ENCODE measurements around the gene AIRE.
A peak's percentile ranks its signal among the peaks of the same experiment; 100 is the strongest.

Gene AIRE

DNA sequence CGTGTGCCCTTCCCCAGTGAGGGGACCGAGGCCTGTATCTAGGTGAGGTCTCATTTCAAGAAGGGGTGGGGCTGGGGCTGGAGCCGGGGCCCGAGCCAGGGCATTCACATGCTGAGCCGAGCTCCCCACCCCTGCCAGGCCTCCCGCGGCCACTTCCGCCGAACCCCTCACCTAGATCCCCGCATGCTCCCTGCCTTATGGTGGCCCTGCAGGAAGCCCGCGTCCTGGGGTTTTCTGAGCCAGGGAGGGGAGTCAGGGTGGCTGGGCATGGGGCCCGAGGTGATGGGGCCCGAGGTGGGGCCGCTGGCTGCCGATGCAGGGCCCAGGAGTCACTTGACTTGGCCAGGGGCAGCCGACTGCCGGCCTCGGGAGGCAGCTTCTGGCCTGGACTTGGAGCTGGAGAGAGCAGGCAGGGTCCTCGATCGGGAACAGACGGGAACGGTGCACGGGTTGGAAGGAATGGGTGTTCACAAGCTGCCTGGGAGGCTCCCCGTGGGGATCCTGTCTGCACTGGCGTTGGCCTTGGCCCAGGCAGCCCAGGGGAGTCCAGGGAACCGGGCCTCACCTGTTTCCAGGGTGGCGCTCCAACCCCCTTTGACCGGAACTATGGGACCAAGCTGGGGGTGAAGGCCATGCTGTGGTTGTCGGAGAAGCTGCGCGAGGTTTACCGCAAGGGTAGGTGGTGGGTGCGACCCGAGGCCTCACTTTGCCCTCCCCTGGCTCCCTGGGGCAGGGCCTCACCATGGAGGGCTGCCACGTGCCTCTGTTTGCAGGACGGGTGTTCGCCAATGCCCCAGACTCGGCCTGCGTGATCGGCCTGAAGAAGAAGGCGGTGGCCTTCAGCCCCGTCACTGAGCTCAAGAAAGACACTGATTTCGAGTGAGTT, 40.0 kb downstream of the AIRE start:
- DNase-seq (ENCODE audit: low spot score): no peak

DNA sequence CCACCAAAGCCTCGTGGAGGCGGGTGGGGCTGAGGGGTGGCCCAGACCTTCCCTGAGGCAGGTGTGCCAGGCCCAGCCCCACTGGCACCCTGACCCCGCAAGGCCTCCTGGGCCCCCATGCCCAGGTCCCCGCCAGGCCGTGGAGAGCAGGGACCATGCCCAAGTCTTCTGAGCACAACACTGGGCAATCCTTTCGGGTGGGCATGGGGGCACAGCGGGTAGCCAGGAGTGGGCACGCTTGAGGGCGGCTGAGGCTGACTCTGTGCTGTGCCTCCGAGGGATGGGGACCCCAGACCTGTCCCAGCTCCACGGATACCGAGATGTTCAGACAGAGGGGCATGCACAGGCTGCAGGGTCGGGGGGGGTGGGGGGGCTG, 40.6 kb downstream of the AIRE start:
- no peak for DNase-seq (ENCODE audit: low spot score)

DNA sequence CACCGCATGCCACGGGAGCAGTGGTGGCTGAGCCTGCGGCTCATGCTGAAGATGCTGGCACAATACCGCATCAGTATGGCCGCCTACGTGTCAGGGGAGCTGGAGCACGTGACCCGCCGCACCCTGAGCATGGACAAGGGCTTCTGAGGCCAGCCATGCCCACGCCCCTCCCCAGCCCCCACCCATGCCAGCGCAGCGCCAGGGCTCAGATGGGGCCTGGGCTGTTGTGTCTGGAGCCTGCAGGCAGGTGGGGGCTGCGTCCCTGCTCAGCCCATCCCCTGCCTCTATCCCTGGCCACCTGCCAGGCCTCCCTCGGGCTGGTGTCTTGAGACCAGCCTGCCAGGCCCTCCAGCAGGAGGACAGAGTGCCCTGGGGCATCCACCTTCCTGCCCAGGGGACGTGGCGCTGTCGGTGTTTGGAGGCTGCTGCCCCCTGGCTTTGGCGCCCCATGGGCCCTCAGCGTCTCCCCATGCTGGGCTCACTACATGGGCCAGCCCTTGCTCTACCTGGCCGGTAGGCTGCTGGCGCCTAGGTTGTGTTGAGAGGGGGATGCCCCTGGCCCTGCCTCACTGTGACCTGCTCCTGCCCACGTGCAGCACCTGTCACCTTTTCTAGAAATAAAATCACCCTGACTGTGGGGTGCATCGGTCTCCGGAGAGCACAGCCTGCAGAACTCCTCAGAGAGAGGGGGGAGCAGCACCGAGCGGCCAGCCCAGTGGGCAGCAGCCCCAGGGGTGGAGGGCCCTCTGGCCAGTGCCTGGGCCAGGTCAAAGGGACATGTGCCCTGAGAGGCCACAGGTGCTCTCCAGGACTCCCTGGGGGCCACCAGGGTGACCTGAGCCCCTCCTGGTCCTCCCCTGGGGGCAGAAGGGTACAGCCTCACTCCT, 41.3 kb downstream of the AIRE start:
- DNase-seq (ENCODE audit: low spot score): no peak

DNA sequence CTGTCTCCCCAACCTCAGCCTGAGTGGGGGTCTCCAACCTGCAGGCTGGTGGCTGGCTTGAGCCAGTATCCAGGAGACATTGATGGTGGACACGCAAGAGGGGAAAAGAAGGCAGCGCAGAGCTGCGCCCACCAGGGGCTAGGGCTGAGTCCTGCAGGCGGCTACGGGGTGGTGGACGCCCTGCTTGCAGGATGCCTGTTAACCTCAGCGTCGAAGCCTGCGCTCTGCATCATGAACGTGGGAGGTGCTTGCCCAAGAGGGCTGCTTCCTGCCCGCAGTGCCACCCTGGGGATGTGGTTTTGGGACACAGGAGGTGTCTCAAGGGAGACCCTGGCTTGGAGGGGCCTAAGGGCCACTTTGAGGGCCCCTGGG, 41.9 kb downstream of the AIRE start:
- DNase-seq (ENCODE audit: low spot score): no peak

DNA sequence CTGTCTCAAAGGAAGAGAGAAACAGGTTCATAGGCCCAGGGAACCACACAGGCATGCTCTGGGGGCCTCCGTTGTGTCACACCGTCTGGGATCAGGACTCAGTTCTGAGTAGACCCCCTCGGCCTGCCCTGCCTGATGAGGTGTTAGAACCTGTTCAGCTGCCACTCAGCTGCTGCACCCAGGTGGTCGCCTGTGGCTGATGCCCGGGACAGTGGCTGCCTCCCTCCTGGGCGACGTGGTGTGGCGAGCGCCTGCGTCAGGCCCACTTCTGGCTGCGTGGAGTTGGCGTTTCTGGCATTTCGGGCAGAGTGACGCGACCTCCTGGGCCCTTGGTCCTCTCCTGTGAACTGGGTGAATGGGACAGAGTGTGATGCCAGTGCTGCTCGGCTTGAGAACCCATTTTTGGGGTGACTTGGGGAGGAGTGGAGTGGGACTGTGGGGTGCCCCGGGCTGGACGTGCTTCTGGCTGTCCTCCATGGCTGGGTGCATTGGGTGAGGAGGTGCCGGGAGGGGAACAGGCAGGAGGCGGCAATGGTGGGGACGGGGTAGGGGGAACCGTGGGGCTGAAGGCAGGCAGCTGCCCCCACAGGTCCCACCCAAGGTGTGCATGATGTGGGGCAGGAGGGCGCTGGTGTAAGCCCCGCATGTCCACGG, 42.7 kb downstream of the AIRE start:
- DNase-seq (ENCODE audit: low spot score): no peak

DNA sequence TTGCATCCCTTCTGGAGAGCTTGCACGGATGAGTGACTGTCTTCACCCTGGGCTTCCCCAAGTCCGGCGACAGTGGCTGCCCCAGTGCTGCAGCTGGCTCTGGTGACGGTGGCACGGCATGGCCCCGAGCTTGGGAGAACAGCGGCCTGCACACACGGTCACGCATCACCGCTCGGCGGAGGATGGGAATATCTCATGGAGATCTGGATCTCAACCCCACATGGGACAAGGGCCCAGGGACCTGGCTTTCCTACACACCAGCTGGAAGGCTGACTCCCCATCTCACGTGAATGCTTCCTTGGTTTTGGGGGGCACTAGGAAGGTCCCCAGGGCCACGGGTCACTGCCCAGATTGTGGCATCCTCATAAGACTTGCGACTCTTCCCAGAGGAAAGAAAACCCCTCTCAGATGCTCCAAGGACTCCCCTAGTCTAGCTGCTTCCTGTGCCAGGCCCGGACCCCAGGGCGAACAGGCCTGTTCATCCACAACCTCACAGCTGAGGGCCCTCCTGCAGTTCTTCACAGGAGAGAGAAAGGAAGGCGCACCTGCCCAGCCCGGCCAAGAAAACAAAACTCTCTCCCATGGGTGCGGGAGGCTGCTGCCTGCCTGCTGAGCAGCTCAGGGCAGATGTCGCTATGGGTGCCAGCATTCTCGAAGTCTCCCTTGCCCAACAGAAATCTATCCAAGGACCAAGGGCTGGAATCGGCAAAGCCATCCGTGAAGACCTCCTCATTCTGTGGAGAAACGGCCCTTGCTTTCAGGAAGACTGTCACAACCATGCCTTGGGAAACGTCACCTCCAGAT, 43.6 kb downstream of the AIRE start:
- no peak for DNase-seq (ENCODE audit: low spot score)

DNA sequence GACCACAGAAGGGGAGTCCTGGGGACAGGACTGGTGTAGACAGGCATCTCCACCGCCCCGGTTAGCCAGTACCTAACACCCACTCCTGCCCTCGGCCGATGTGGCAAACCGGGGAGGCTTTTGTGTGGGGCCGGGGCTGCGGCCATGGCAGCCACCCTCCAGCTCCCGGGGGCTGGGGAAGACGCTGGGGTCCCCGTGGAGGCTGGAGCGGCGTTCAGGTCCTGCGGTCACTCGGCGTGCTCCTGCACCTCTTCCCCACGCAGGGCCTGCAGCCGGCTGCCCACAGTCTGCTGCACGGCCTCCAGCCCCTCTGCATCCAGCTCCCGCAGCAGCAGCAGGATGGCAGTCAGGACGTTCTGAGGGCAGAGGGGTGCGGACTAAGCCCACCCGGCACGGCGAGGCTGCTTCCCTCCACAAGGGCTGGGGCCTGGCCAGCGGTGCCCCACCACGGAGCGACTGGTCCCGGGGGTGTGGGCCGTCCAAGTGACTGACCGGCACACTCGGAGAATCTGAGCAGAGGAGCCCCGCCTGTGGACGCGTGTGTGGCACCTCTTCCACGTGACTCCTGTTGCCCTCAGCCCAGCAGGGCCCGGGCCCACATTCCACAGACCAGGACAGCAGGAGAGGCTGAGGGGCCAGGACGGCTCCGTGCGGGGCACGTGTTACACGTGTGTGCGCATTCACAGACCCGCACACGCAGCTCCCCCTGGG, 44.5 kb downstream of the AIRE start:
- DNase-seq (ENCODE audit: low spot score): no peak

DNA sequence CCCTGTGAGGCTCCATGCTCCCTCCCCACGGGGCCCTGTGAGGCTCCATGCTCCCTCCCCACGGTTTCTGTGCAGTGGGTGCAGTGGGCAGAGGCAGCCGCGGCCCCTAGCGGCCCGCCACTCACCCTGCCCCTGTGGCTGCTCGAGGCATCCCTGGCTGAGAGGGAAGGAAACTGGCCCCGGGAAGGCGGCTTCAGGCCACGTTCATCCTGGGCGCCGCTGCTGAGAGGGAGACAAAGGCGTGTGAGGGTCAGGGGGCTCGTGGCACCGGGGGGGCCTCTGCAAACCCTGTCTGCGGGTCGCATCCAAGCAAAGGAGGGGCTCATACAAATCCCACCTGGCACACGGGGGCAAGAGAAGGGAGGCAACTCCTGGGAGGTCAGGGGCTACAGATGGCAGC, 45.0 kb downstream of the AIRE start:
- DNase-seq (ENCODE audit: low spot score): no peak

DNA sequence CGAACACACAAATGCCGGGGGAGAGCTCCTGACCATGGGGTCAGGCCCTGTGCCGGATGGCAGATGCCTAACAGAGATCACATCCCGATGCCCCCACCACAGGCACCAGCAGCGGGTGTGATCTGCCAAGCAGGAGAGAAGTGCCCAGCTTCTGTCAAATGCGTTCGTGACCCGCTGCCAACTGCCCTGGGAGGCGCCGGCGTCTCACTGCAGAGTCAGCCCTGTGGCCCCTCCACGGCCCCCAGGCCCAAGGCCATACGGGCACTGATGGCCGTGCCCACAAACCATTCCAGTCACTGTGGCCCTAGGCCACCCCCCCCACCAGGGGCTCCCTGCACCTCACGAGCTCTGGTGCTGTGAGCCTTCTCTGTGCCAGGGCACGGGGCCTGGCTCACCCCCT, 45.5 kb downstream of the AIRE start:
- no peak for DNase-seq (ENCODE audit: low spot score)

DNA sequence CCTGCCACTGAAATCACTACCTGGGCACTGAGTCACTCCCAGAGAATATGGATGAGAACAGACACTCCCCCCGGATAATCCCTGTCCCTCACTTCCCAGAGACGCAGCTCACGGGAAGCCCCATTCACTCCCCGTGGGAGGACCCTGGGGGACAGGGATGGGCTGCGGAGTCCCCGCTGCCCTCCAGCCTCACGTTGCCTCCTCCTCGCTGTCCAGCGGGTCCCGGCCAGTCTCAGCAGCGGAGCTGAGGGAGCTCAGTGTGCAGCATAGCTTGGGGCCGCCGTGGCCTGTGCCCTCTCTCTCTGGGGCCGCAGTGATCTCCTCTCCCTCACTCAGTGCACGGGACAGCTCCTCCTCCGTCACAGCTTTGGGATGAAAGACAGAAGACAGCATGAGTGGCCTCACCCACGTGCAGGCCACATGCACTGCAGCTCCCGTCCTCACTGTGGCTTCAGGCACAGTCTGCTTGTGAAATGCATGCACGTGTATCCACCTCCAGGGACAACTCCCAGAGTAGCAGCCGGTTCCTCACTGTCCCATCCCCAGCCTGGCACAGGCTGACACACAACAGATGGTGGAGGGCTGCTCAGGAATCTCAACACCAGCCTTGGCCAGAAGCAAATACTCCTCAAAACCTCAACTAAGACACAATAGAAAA, 46.1 kb downstream of the AIRE start:
- no peak for DNase-seq (ENCODE audit: low spot score)

DNA sequence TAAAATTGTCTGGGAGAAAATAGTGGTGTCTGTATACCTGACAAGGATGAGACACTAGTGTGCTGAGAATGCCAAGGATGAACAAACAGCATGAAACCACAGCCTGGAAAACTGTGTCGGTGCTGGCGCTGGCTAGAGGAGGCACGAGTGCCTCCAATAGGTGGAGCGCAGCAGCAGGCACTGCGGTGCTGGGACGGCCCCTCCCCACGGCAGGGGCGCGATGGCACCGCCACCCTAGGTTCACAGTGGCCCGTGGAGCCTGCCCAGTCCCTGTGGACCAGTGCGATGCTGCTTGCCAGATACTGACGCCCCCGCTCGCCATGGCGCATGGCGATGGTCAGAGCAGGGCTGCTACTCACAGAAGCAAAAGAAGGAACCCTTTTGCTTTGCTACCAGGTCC, 46.7 kb downstream of the AIRE start:
- no peak for DNase-seq (ENCODE audit: low spot score)

DNA sequence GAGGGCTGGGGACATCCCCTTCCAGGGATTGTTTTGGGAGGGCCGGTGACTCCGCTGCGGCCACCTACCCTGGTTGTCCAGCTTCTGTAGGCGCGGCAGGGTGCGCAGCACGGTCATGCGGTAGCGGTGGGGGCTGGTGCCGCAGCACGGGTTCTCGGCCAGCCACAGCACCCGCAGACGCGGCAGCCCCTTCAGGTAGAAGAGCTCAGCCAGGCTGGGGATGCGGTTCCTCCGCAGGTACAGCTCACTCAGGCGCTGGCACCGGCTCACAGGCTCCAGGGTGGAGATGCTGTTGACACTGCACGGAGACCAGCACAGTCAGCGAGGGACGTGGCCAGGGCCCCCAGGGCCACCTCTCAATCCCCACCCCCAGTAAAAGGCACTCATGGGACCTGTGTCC, 47.3 kb downstream of the AIRE start:
- DNase-seq (ENCODE audit: low spot score): no peak

DNA sequence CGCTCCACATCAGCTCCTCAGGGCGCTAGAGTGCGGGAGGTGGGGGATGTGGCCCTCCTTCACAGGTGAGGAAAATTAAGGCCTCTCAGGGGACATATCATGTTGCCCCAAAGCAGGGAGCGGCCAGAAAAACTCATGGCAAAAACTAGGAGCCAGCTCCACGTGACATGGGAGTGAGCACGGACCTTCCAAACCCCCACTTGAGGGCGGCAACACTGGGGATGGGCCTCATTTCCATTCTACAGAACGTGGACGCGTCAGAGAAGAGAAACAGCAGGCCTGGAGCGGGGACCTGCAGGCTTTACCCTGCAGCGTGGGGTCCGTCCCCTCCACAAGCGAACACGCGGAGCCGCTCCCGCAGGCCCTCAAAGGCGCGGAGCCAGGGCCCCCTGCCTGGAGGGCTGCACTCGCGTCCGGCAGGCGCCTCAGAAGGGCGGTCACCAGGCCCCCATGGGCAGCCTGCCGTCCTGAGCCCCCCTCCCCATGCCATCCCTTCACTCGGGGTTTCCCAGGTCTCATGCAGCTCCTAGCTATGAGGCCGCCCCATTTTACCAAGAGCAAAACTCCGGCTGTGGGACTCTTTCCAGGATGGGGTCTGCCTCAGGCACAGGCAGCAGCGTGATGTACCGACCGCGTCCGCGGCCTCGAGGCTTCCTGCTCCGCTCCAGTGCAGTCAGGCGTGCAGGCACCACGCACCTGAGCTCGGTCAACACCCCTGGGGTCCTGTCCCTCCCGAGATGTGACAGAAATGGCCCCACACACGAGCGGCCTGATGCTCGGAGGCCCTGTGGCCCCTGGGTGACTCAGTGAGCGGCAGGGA, 48.0 kb downstream of the AIRE start:
- DNase-seq (ENCODE audit: low spot score): no peak

DNA sequence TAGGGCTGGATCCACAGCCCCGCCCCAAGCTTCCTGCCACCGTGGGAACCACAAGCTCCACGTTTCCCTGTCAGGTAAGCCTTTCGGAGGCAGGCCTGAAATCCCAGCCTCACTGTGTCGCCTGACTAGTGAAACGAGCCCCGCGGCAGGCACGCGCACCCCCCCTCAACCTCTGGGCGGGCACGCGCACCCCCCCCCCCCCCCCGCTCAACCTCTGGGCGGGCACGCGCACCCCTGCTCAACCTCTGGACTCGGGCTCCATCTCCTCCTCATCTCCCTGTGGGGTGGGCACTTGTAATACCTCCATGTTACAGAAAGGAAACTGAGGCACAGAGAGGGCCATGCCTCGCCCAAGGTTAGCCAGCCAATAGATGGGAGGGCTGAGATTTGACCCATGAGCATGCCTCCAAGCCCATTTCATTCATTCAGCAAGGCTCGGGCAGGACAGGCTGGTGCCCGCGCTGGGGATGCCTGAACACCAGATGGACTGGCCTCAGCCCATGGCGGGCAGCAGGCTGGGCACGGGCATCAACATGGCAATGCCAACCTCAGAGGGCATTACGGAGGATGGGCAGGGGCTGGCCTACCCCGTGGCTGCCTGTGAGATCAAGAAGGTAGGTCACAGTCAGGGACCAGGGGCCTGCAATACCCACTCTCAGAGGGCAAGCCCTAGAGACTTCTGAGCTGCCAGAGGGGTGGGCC, 48.8 kb downstream of the AIRE start:
- DNase-seq (ENCODE audit: low spot score): no peak

DNA sequence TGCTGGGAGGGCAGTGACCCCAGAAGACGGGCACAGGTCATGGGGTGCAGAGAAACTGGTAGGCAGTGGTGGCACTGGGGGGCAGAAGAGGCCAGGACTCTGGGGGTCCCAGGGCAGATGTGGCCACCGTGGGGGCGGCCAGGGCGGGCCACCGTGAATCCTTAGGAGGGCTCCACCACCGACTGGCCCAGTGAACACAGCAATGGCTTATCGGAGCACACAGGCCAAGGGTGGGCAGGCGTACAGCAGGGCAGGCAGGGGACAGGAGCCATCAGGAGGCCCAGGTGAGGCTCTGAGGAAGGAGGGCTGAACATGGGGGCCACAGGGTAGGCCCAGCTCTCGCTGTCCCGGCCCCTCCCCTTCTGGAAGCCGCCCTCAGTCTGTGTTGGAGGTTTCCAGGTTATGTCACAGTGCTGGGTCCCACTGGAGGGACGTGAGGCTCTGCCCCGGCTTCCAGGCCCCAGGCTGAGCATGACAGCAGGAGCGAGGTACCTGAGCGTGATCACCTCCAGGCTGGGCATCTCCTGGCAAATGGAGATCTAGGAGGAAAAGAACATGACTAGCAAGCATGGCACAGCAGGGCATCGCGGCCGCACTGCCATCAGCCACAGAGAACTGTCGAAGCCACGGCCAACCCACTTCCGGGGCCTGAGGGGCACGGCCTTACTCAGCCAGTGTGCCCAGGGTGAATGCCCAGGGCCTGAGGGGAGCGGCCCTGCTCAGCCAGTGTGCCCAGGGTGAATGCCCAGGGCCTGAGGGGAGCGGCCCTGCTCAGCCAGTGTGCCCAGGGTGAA, 49.8 kb downstream of the AIRE start:
- DNase-seq (ENCODE audit: low spot score): no peak

DNA sequence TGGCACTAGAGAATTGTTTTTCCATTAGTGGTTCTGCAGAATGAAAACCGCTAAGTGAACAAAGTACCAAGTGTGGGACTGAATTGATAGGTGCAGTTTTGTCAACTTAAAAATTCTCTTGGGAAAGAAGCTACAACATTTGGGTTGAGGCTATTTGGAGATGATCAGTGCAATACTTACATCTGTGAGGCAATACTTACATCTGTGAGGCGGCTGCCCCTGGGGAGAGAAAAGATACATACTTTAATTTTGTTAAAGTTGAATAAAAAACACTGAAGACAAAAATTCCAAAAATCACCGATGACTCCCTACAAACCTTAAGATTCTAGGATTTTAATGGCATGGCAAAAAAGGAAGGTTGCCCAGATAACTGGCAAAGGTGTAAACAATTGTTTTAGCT, 51.8 kb downstream of the AIRE start:
- DNase-seq (ENCODE audit: low spot score): no peak

DNA sequence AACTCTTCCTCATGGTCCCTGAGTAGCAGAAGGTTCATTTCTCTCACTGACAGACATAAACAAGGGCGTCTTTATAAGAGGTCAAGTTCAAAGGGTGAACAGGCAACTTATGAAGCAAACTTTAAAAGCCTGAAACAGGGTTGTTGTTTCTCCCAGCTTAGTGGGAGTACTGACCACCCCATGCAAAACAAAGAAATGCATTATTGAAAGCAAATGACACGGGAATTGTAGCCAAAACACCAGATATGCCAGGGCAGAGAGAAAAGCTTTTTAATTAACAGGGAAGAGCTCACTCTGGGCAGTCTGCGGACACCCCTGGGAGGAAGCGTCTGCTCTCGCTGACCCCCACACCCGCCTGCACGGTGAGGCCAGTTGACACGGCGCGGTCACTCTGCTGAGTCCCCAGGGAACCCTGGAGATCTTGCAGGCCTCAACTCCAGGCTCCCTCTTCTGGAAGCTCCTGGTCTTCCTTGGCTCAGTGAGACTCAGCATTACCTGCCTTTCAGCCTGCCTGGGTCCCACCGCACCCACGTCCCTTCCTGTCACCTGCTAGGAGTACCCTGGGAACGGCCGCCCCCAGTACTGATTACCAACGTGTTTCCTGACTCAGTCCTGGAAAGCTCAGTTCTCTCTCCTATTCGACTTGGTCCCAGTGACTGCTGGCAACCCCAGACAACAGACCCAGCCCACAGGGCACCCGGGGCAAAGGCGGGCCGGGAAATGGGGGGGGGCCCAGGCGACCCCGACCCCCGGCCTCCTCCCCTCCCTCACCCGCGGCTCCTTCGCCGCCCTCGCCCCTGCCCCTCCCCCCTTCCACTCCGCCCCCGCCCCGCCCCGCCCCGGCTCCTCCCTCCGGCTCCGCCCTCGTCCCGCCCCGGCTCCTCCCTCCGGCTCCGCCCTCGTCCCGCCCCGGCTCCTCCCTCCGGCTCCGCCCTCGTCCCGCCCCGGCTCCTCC, 52.5 kb downstream of the AIRE start:
- DNase-seq (ENCODE audit: low spot score): peak; percentile 23
